ENCODE results near the gene PHC3. TPM values are rescaled to one million over a fixed set of nuclear protein-coding genes. Genes with fewer than 3 reads are reported as not detected.

The PHC3 gene
- total and polyA plus RNA-seq, 2 donors from 2014 or later = 3.6 to 85.6 TPM

DNA sequence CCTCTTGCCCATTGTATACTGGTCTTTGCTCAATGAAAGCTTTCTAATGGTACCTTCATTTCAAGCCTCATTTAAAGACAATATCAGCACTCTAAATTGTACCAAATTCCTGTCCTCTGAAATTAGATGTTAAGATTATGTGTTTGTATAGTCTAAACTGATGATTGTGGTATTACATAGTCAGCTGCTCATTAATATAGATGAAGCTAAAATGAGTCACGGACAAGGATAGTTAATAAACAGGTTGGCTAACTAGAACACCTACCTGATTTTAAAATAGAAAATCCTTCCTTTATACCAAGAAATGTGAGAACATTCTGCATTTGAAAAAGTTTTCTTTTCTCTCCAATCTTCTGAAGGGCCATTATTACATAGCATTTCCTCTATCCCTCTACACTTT is 43.6 kb upstream of the PHC3 start:
- FAIRE-seq (no peak), DNase-seq (no peak)
- Histone ChIP-seq H3K4me1 (ENCODE audit: control insufficient read depth in 2 of 3, insufficient read depth in 2 of 3, low read depth in 1 of 3, low read length in 3 of 3) (peaks cover 0 to 6% (median 0%) of the 10 kb centered on the region in 3 donors), H3K9ac (ENCODE audit: low read length in 3 of 3) (no peak overlapping the region), H3K36me3 (ENCODE audit: control insufficient read depth in 2 of 3, insufficient read depth in 3 of 3, low read length in 3 of 3) (no peaks in the 10 kb centered on the region), H3K27ac (ENCODE audit: low read depth in 2 of 2, low read length in 2 of 2) (no peak overlapping the region), H3K9me3 (ENCODE audit: control insufficient read depth in 2 of 3, insufficient read depth in 1 of 3, low read length in 3 of 3) (no peaks in the 10 kb centered on the region), H3K27me3 (ENCODE audit: control insufficient read depth, insufficient read depth, low read length) (no peaks in the 10 kb centered on the region), H3K4me3 (ENCODE audit: low read length in 3 of 3) (no peak overlapping the region)
- intact Hi-C loops (cut with DNase I) = no loop called here
- TF ChIP-seq, protein P1, sequence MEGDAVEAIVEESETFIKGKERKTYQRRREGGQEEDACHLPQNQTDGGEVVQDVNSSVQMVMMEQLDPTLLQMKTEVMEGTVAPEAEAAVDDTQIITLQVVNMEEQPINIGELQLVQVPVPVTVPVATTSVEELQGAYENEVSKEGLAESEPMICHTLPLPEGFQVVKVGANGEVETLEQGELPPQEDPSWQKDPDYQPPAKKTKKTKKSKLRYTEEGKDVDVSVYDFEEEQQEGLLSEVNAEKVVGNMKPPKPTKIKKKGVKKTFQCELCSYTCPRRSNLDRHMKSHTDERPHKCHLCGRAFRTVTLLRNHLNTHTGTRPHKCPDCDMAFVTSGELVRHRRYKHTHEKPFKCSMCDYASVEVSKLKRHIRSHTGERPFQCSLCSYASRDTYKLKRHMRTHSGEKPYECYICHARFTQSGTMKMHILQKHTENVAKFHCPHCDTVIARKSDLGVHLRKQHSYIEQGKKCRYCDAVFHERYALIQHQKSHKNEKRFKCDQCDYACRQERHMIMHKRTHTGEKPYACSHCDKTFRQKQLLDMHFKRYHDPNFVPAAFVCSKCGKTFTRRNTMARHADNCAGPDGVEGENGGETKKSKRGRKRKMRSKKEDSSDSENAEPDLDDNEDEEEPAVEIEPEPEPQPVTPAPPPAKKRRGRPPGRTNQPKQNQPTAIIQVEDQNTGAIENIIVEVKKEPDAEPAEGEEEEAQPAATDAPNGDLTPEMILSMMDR (IDR thresholded peaks at IDR 0.05; ENCODE audit: borderline replicate concordance, extremely low read depth, insufficient read depth) = no peak

- intact Hi-C loops (cut with DNase I) = no loop called here
- Histone ChIP-seq H3K9ac (ENCODE audit: low read length in 3 of 3) (peak overlapping the region; percentile 71 to 86 (median 84)), H3K4me3 (ENCODE audit: low read length in 3 of 3) (peak overlapping the region; percentile 86 to 92 (median 89)), H3K27ac (ENCODE audit: low read depth in 2 of 2, low read length in 2 of 2) (peak overlapping the region; percentile 81 to 98), H3K27me3 (ENCODE audit: control insufficient read depth, insufficient read depth, low read length) (no peaks in the 10 kb centered on the region), H3K4me1 (ENCODE audit: control insufficient read depth in 2 of 3, insufficient read depth in 2 of 3, low read depth in 1 of 3, low read length in 3 of 3) (peaks cover 0 to 6% (median 0%) of the 10 kb centered on the region in 3 donors), H3K9me3 (ENCODE audit: control insufficient read depth in 2 of 3, insufficient read depth in 1 of 3, low read length in 3 of 3) (no peaks in the 10 kb centered on the region), H3K36me3 (ENCODE audit: control insufficient read depth in 2 of 3, insufficient read depth in 3 of 3, low read length in 3 of 3) (no peaks in the 10 kb centered on the region)
- FAIRE-seq = no peak
- DNase-seq = peak in 4 of 5 donors; percentile 62 to 87 (median 68)
- TF ChIP-seq, protein P1 (IDR thresholded peaks at IDR 0.05; ENCODE audit: borderline replicate concordance, extremely low read depth, insufficient read depth) = no peak
Observed at GRCh38 chr3:170222647-170223541, 41.4 kb upstream of the PHC3 start.

DNA sequence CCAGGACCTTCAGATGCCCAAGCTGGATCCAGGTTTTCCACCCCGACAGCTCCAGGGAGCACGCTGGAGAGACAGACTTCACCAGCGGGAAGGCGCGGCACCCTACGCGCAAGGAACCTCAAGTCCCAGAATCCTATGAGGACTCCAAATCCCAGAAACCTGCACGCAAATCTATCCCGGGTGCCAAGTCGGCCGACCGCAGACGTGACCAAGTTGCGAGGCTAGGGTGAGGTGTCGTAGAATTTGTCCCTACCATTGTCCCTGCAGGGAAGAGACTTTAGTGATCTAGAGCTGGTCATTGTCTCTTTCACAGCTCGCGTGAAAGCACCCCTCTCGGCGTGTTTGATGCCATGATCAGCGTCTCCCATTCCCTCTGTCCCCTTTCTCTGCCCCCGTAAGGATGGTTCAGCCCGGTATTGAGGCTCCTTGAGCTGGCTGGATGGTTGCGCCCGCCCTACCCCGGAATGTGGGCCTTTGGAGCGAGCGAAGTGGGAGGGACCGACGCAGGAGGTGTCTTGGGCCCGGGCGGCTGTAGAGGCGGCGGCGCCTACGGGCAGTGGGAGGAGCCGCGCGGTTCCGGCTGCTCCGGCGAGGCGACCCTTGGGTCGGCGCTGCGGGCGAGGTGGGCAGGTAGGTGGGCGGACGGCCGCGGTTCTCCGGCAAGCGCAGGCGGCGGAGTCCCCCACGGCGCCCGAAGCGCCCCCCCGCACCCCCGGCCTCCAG is 40.6 kb upstream of the PHC3 start, which contains the start of gene PRKCI:
Gene PRKCI, plus strand, starts transcription at position 501 of the 723 bp plus-strand sequence. CDS start 246 bp downstream, outside the sequence.
- H3K36me3 ChIP-seq (ENCODE audit: control insufficient read depth in 2 of 3, insufficient read depth in 3 of 3, low read length in 3 of 3) = no peaks in the 10 kb centered on the region
- H3K4me3 ChIP-seq (ENCODE audit: low read length in 3 of 3) = peak within 1 kb of the TSS; percentile 86 to 92 (median 92)
- peaks cover 0 to 6% (median 0%) of the 10 kb centered on the region in 3 donors for H3K4me1 ChIP-seq (ENCODE audit: control insufficient read depth in 2 of 3, insufficient read depth in 2 of 3, low read depth in 1 of 3, low read length in 3 of 3)
- peak within 1 kb of the TSS; percentile 81 to 98 for H3K27ac ChIP-seq (ENCODE audit: low read depth in 2 of 2, low read length in 2 of 2)
- TF ChIP-seq, protein P1 (IDR thresholded peaks at IDR 0.05; ENCODE audit: borderline replicate concordance, extremely low read depth, insufficient read depth) = no peak
- H3K9me3 ChIP-seq (ENCODE audit: control insufficient read depth in 2 of 3, insufficient read depth in 1 of 3, low read length in 3 of 3) = no peaks in the 10 kb centered on the region
- DNase-seq (peak; percentile 96 to 99 (median 98)), FAIRE-seq (no peak)
- H3K9ac ChIP-seq (ENCODE audit: low read length in 3 of 3) = peak within 1 kb of the TSS; percentile 86 to 99 (median 90)
- no peaks in the 10 kb centered on the region for H3K27me3 ChIP-seq (ENCODE audit: control insufficient read depth, insufficient read depth, low read length)
- intact Hi-C loops (cut with DNase I) = no loop called here

Measured in kidney (tissue), 14 donors.